GM23248 (cell line): ENCODE measurements around the gene MEIKIN.

Source experiments
- EZH2 ChIP-seq: fragments of 200-600 bp; sonication (generic); IDR thresholded peaks from 2 replicates; pipeline ENCODE4 v1.6.1; 2018; ENCODE audit warnings: antibody characterized with exemption, mild to moderate bottlenecking; ENCODE audit not compliant: insufficient read depth, poor library complexity, severe bottlenecking
- EZH2phosphoT487 ChIP-seq: fragments of 200-600 bp; sonication (generic); IDR thresholded peaks from 2 replicates; pipeline ENCODE4 v1.6.1; 2018; ENCODE audit warnings: antibody characterized with exemption, moderate library complexity, mild to moderate bottlenecking, low read depth; ENCODE audit not compliant: insufficient read depth

DNA sequence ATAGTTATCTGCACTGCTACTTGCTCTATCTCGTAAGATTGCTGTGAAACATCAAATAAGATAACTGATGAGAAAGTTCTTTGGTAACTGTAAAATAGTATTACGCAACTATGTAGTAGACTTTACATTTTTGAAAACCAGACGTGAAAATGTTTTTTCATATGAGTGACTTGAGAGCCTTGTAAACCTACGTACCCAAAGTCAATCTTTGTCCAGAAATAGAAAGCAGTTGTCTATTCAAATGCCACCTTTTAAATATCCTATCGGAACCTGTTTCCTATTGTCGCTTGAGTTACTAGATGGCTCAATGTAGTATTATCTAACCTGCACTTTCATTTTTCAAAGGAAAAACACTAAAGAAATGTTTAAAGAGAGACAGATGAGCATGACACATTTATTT, 150.2 kb downstream of the MEIKIN start:
- TF ChIP-seq EZH2phosphoT487 (no peak), EZH2 (no peak)
